HG03025 (cell line): ENCODE results near the gene RFX3.

Experiments used
- ATAC-seq: cut with Tn5 transposase; IDR thresholded peaks from one replicate; pipeline ENCODE4 v1.9.1; 2021; ENCODE audit warnings: mild to moderate bottlenecking, moderate library complexity; ENCODE audit not compliant: unreplicated experiment, low FRiP score

The RFX3 gene

GRCh38 chr9:3177146-3177761, 348.5 kb downstream of the RFX3 start:
- no peak for ATAC-seq

GRCh38 chr9:3173374-3173773, 352.4 kb downstream of the RFX3 start:
- ATAC-seq = no peak

- ATAC-seq = no peak
Observed at GRCh38 chr9:3170819-3171218, 355.0 kb downstream of the RFX3 start.
